Endothelial cell of umbilical vein (primary cell): ENCODE results near the gene MBD3L2. TPM values are rescaled to one million over a fixed set of nuclear protein-coding genes. Genes with fewer than 3 reads are reported as not detected.

Experiments
- BruUV-seq: library from RNA; stranded (reverse); fragments of 400-500 nt; replicated peaks from 2 replicates; lab custom pipeline; 2021; lab: Mats Ljungman, UMichigan
- CTCF ChIA-PET: fragments of 300-600, 350-600 bp; sonication (Branson Sonifier 250); formaldehyde crosslinking; loops from one replicate; lab custom pipeline; 2021; ENCODE audit warnings: antibody characterized with exemption, inconsistent platforms; lab: Charles Lee
- POLR2A ChIA-PET: fragments of 300-600, 350-600 bp; sonication (Branson Sonifier 250); formaldehyde crosslinking; loops from one replicate; lab custom pipeline; 2021; ENCODE audit warnings: antibody characterized with exemption, inconsistent platforms; lab: Charles Lee
- DNase-seq: peaks from one replicate; pipeline ENCODE4 v3.0.0-alpha.2; 2011; ENCODE audit warnings: low read depth, low spot score
- FAIRE-seq: peaks from 2 replicates; lab custom pipeline; 2011; peaks lifted over from hg19 to GRCh38; lab: Jason Lieb, UNC
- H2AFZ ChIP-seq: 2 replicates; pipeline ENCODE4 v1.6.0; 2012; ENCODE audit warnings: low read depth, low read length, control low read depth, inconsistent platforms
- H3K27ac ChIP-seq: 2 replicates; pipeline ENCODE4 v1.5.1; 2011; ENCODE audit warnings: low read depth, mild to moderate bottlenecking, control low read depth, low read length, moderate library complexity; ENCODE audit not compliant: insufficient read depth
- H3K27me3 ChIP-seq, 2 experiments: 2 replicates each; pipeline versions ENCODE4 v1.6.0 to v1.6.1; 2011; ENCODE audit warnings: low read length in 2 of 2, mixed read lengths in 1 of 2; ENCODE audit not compliant: control insufficient read depth in 2 of 2, insufficient read depth in 2 of 2
- H3K36me3 ChIP-seq, 2 experiments: 2 replicates in 1 of 2; 3 replicates in 1 of 2; pipeline ENCODE4 v1.5.1; 2011; ENCODE audit warnings: low read length in 2 of 2, mild to moderate bottlenecking in 1 of 2, moderate library complexity in 1 of 2; ENCODE audit not compliant: control insufficient read depth in 2 of 2, insufficient read depth in 2 of 2; ENCODE audit errors: extremely low read depth in 1 of 2
- H3K4me1 ChIP-seq: 3 replicates; pipeline ENCODE4 v1.5.1; 2011; ENCODE audit warnings: mild to moderate bottlenecking, low read length; ENCODE audit not compliant: control insufficient read depth, insufficient read depth; ENCODE audit errors: extremely low read depth
- H3K4me2 ChIP-seq: 2 replicates; pipeline ENCODE4 v1.6.1; 2011; ENCODE audit warnings: low read length, control low read depth, mixed read lengths; ENCODE audit not compliant: insufficient read depth
- H3K4me3 ChIP-seq, 3 experiments: fragments of 200-600 bp in 1 of 3; sonication (generic), shearing (Covaris generic) in 1 of 3; replicated peaks in 1 of 3; 2 replicates each; pipeline ENCODE4 v1.5.1; 2011 to 2016; ENCODE audit warnings: control low read depth in 3 of 3, low read length in 3 of 3, mild to moderate bottlenecking in 2 of 3, inconsistent platforms in 1 of 3, low read depth in 1 of 3, moderate library complexity in 1 of 3; ENCODE audit not compliant: insufficient read depth in 1 of 3
- H3K79me2 ChIP-seq: 2 replicates; pipeline ENCODE4 v1.6.0; 2012; ENCODE audit warnings: low read length, inconsistent platforms; ENCODE audit not compliant: control insufficient read depth, insufficient read depth
- H3K9ac ChIP-seq: replicated peaks from 2 replicates; pipeline ENCODE3; 2011; ENCODE audit warnings: low read length, control low read depth; ENCODE audit not compliant: insufficient read depth; ENCODE audit errors: extremely low read depth
- H3K9me1 ChIP-seq: replicated peaks from 3 replicates; pipeline ENCODE4 v1.6.0; 2011; ENCODE audit warnings: mild to moderate bottlenecking, low read length; ENCODE audit not compliant: control insufficient read depth, insufficient read depth; ENCODE audit errors: extremely low read depth
- H3K9me3 ChIP-seq: replicated peaks from 2 replicates; pipeline ENCODE4 v1.5.1; 2012; ENCODE audit warnings: low read length, inconsistent platforms; ENCODE audit not compliant: control insufficient read depth, insufficient read depth
- H4K20me1 ChIP-seq: replicated peaks from 2 replicates; pipeline ENCODE3; 2011; ENCODE audit warnings: mild to moderate bottlenecking, low read length; ENCODE audit not compliant: control insufficient read depth, insufficient read depth; ENCODE audit errors: extremely low read depth
- JUN ChIP-seq: IDR thresholded peaks from 2 replicates; pipeline ENCODE4 v1.6.1; 2011; ENCODE audit warnings: borderline replicate concordance, low read depth; ENCODE audit not compliant: insufficient read length, insufficient read depth
- POLR2AphosphoS5 ChIP-seq: IDR thresholded peaks from 2 replicates; pipeline ENCODE4 v1.6.1; 2012; ENCODE audit warnings: low read depth, mild to moderate bottlenecking, control low read depth, low read length, moderate library complexity; ENCODE audit not compliant: insufficient read depth
- dilution Hi-C: fragments of 300-500 bp; cut with MboI; formaldehyde crosslinking; loops from one replicate; pipeline ENCODE4 v1.15.0; 2019; ENCODE audit warnings: low sequenced_read_pairs; ENCODE audit not compliant: extremely low pct_ligation_motif_present
- intact Hi-C: fragments of 100-400 bp; cut with micrococcal nuclease; formaldehyde crosslinking; loops from one replicate; pipeline ENCODE4 v1.10.0; 2022
- polyA plus RNA-seq, 4 experiments: library from polyadenylated mRNA; depleted of rRNA in 3 of 4; stranded (reverse) in 3 of 4; unstranded in 1 of 4; fragments of >200 nt; gene quantifications; 2 replicates each; pipeline versions ENCODE4 v1.2.1 to v1.2.3, GENCODE V29; 2011 to 2012; ENCODE audit warnings: missing spikeins in 1 of 4
- total RNA-seq: library from RNA; stranded (reverse); gene quantifications from 2 replicates; pipeline ENCODE4 v1.2.3, GENCODE V29; 2021

MBD3L2 gene
- total and polyA plus RNA-seq, 2 donors (not counting 3 experiments of a cell fraction or from before 2014, with no cell fraction given) = not detected

- Histone ChIP-seq H3K27ac (peak overlapping the region; percentile 66), H3K27me3 (no peaks in the 10 kb centered on the region), H3K9me1 (no peaks in the 10 kb centered on the region), H2AFZ (peak overlapping the region; percentile 81), H3K79me2 (no peaks in the 10 kb centered on the region), H3K9me3 (no peaks in the 10 kb centered on the region), H3K4me1 (peaks cover 3% of the 10 kb centered on the region), H3K4me2 (peak overlapping the region; percentile 52), H3K9ac (peak overlapping the region; percentile 86), H3K4me3 (peak overlapping the region; percentile 6 to 75 (median 61)), H3K36me3 (no peaks in the 10 kb centered on the region), H4K20me1 (no peaks in the 10 kb centered on the region)
- BruUV-seq = no TSS peak
- intact Hi-C loops = loop anchor here (1.0 kb wide), 1 partner anchor 30 kb away; the partner anchor contains the start of gene ZNF557
- CTCF ChIA-PET = interaction anchor here (0.7 to 1.5 kb wide), 12 partner anchors 28 to 973 kb away, joined by 3 to 7 read pairs (median 4); partner anchors contain the start of genes MCOLN1, TIMM44, TRAPPC5 and ZNF557
- FAIRE-seq (no peak), DNase-seq (no peak)
- dilution Hi-C loops = no loop called here
- POLR2A ChIA-PET = interaction anchor here (0.5 to 1.2 kb wide), 3 partner anchors 18 to 50 kb away, joined by 4 to 15 read pairs (median 4); partner anchors contain the start of gene ZNF557
- TF ChIP-seq POLR2AphosphoS5 (peak; percentile 6), JUN (no peak)
These were observed 50.4 kb downstream of the MBD3L2 start for GRCh38 chr19:7099597-7099921.

Other genes with a start within 250 kb of the MBD3L2 start
- not detected in 2 replicates for gene ADGRE1, start 161.7 kb upstream of the MBD3L2 start, total RNA-seq
- gene ADGRE1, start 161.7 kb upstream of the MBD3L2 start, polyA plus RNA-seq = not detected in 2 replicates
- not detected in 2 replicates for gene MBD3L2B, start 27.9 kb upstream of the MBD3L2 start, total RNA-seq
- gene MBD3L2B, start 27.9 kb upstream of the MBD3L2 start, polyA plus RNA-seq = not detected in 2 replicates
- gene MBD3L5, start 18.7 kb upstream of the MBD3L2 start, total RNA-seq = not detected in 2 replicates
- gene MBD3L5, start 18.7 kb upstream of the MBD3L2 start, polyA plus RNA-seq = not detected in 2 replicates
- gene MBD3L4, start 9.1 kb upstream of the MBD3L2 start, total RNA-seq = not detected in 2 replicates
- not detected in 2 replicates for gene MBD3L4, start 9.1 kb upstream of the MBD3L2 start, polyA plus RNA-seq
- not detected in 2 replicates for gene MBD3L3, start 9.4 kb downstream of the MBD3L2 start, total RNA-seq
- gene MBD3L3, start 9.4 kb downstream of the MBD3L2 start, polyA plus RNA-seq = not detected in 2 replicates
- gene ZNF557, start 20.4 kb downstream of the MBD3L2 start, total RNA-seq = 8.0 and 9.1 TPM in 2 replicates
- gene ZNF557, start 20.4 kb downstream of the MBD3L2 start, polyA plus RNA-seq = 1.7 and 1.9 TPM in 2 replicates
- 19.5 and 20.8 TPM in 2 replicates for gene INSR, start 245.1 kb downstream of the MBD3L2 start, total RNA-seq
- gene INSR, start 245.1 kb downstream of the MBD3L2 start, polyA plus RNA-seq = 4.9 and 5.2 TPM in 2 replicates